ENCODE results near the gene DYNC1LI2.

DYNC1LI2 gene

GRCh38 chr16:66703406-66704215 is 47.8 kb downstream of the DYNC1LI2 start:
- TF ChIP-seq, protein P1, sequence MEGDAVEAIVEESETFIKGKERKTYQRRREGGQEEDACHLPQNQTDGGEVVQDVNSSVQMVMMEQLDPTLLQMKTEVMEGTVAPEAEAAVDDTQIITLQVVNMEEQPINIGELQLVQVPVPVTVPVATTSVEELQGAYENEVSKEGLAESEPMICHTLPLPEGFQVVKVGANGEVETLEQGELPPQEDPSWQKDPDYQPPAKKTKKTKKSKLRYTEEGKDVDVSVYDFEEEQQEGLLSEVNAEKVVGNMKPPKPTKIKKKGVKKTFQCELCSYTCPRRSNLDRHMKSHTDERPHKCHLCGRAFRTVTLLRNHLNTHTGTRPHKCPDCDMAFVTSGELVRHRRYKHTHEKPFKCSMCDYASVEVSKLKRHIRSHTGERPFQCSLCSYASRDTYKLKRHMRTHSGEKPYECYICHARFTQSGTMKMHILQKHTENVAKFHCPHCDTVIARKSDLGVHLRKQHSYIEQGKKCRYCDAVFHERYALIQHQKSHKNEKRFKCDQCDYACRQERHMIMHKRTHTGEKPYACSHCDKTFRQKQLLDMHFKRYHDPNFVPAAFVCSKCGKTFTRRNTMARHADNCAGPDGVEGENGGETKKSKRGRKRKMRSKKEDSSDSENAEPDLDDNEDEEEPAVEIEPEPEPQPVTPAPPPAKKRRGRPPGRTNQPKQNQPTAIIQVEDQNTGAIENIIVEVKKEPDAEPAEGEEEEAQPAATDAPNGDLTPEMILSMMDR (IDR thresholded peaks at IDR 0.05; ENCODE audit: insufficient read depth, low read depth, low read length, missing control alignments) = no peak
- DNase-seq (ENCODE audit: low read depth) = no peak
- no peak overlapping the region for H3K4me3 ChIP-seq (ENCODE audit: low read length)

DNA sequence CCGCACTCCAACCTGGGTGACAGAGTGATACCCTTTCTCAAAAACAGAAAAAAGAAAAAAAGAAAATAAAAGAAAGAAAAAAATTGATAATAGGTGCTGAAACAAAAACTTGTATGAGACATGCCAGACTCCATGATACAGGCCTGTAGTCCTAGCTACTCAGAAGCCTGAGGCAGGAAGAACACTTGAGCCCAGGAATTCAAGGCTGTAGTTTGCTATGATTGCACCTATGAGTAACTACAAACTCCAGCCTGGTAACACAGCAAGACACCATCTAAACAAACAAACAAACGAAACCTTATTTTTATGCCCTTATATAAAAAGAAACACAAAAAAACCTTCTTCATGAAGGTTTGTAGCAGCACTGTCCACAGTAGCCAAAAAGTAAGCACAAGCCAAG is 49.9 kb downstream of the DYNC1LI2 start:
- TF ChIP-seq, protein P1 (IDR thresholded peaks at IDR 0.05; ENCODE audit: insufficient read depth, low read depth, low read length, missing control alignments) = no peak
- DNase-seq (ENCODE audit: low read depth) = peak; percentile 27
- H3K4me3 ChIP-seq (ENCODE audit: low read length) = no peak overlapping the region

GRCh38 chr16:66701026-66701425 is 50.4 kb downstream of the DYNC1LI2 start:
- no peak overlapping the region for H3K4me3 ChIP-seq (ENCODE audit: low read length)
- DNase-seq (ENCODE audit: low read depth) = no peak
- TF ChIP-seq, protein P1 (IDR thresholded peaks at IDR 0.05; ENCODE audit: insufficient read depth, low read depth, low read length, missing control alignments) = no peak

DNA sequence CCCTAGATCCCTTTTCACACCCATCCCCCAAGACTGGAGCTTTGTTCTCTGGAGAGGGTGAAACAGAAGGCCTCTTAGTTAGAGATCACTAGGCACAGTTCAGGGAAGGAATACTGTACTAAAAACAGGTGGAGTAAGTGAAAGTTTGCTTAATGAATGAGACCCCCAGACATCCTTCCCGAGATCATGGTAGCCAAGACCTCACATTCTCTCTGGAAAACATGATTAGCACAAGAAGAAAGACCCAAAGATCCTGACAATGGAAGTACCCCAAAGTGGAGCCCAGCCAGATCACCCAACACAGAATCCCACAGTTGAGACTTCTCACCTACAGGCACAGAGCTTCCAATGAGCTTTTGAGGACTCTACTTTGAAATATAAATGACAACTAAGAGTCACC is 51.5 kb downstream of the DYNC1LI2 start:
- H3K4me3 ChIP-seq (ENCODE audit: low read length) = no peak overlapping the region
- TF ChIP-seq, protein P1 (IDR thresholded peaks at IDR 0.05; ENCODE audit: insufficient read depth, low read depth, low read length, missing control alignments) = no peak
- no peak for DNase-seq (ENCODE audit: low read depth)

GRCh38 chr16:66698046-66698445 is 53.4 kb downstream of the DYNC1LI2 start:
- TF ChIP-seq, protein P1 (IDR thresholded peaks at IDR 0.05; ENCODE audit: insufficient read depth, low read depth, low read length, missing control alignments) = no peak
- DNase-seq (ENCODE audit: low read depth) = no peak
- no peak overlapping the region for H3K4me3 ChIP-seq (ENCODE audit: low read length)

DNA sequence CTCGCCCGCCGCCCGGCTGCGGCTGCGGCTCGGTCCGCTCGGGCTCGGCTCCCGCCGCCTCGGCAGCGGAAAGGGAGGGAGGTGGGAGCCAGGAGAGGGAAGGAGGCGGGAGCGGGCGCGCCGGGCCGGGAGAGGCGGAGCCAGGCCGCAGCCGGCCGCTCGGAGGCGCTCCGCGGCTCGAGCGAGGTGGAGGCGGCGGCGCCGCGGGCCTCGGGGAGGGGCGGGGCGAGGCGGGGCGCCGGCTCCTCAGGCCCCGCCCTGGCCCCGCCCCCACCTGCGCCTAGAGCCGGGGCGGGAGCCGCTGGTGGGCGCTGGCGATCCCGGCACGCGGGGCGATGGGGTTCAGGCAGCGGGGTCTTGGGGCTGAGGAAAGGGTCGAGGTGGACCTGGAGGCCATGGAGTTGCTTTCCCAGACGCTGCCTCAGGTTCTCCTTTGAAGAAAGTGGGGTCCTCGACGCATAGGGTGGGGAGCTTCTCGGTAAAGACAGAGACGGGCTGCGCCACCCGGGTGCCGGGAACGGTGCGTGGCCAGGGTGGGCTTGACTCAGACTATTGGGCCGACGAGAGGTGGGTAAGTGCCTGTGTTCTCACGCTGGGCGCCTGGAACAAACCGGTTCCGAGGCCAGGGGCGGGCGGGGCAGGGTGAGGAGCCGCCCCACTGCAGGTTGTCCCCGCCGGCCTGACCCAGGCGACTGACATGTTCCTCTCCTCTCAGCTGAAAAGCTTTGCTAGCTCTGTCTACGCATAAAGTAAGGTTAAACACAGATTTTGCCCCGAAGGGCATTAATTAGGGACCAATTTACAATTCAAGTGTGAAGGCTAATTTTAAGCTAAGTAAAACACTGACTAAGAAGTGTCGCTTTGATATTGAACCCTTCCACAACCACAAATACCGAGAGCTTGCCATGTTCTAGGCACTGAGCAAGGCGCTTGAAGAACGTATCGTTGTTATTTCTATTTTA is 54.5 kb downstream of the DYNC1LI2 start, which contains the start of gene CMTM4:
Gene CMTM4 (minus strand): TSS at position 75 of the 962 bp plus-strand sequence. CDS start 218 bp downstream, outside the sequence.
- peak; percentile 92 for DNase-seq (ENCODE audit: low read depth)
- H3K4me3 ChIP-seq (ENCODE audit: low read length) = peak within 1 kb of the TSS; percentile 87
- TF ChIP-seq, protein P1 (IDR thresholded peaks at IDR 0.05; ENCODE audit: insufficient read depth, low read depth, low read length, missing control alignments) = peak; percentile 7

Data from epithelial cell of esophagus (primary cell).